H9 (cell line): ENCODE results near the gene ADAMTSL5. TPM values are rescaled to one million over a fixed set of nuclear protein-coding genes. Genes with fewer than 3 reads are reported as not detected.

Source experiments
- DNase-seq: peaks from one replicate; pipeline ENCODE4 v3.0.0-alpha.2; 2017
- H2AFZ ChIP-seq: one replicate; pipeline ENCODE4 v1.6.1; 2013; ENCODE audit warnings: mild to moderate bottlenecking, low read length, control low read depth, moderate library complexity
- H2AK5ac ChIP-seq: 2 replicates; pipeline ENCODE4 v1.6.1; 2013; ENCODE audit warnings: low read length, control low read depth, mixed read lengths; ENCODE audit not compliant: insufficient read length
- H2BK120ac ChIP-seq: one replicate; pipeline ENCODE4 v1.6.1; 2013; ENCODE audit warnings: low read depth, mild to moderate bottlenecking, low read length, control low read depth, inconsistent platforms; ENCODE audit not compliant: poor library complexity, severe bottlenecking
- H2BK12ac ChIP-seq: 2 replicates; pipeline ENCODE4 v1.6.1; 2013; ENCODE audit warnings: low read length, control low read depth, mixed read lengths, low read depth; ENCODE audit not compliant: insufficient read length
- H2BK15ac ChIP-seq: 2 replicates; pipeline ENCODE4 v1.6.1; 2013; ENCODE audit warnings: low read depth, low read length, control low read depth
- H2BK20ac ChIP-seq: one replicate; pipeline ENCODE4 v1.6.1; 2013; ENCODE audit warnings: low read depth, mild to moderate bottlenecking, low read length, control low read depth, inconsistent platforms; ENCODE audit not compliant: poor library complexity, severe bottlenecking
- H2BK5ac ChIP-seq: 2 replicates; pipeline ENCODE4 v1.6.1; 2013; ENCODE audit warnings: low read length, control low read depth, mixed read lengths; ENCODE audit not compliant: insufficient read length
- H3K14ac ChIP-seq: 2 replicates; pipeline ENCODE4 v1.6.1; 2013; ENCODE audit warnings: low read length, control low read depth; ENCODE audit not compliant: insufficient read depth
- H3K18ac ChIP-seq: 2 replicates; pipeline ENCODE4 v1.6.1; 2013; ENCODE audit warnings: low read depth, mild to moderate bottlenecking, mixed read lengths, low read length, control low read depth; ENCODE audit not compliant: insufficient read length
- H3K23ac ChIP-seq: 2 replicates; pipeline ENCODE4 v1.6.1; 2013; ENCODE audit warnings: low read length, control low read depth, mixed read lengths, low read depth; ENCODE audit not compliant: insufficient read length
- H3K23me2 ChIP-seq: 2 replicates; pipeline ENCODE4 v1.6.1; 2013; ENCODE audit warnings: low read depth, mild to moderate bottlenecking, mixed read lengths, low read length, control low read depth; ENCODE audit not compliant: insufficient read length, poor library complexity, severe bottlenecking
- H3K27ac ChIP-seq: 2 replicates; pipeline ENCODE4 v1.5.1; 2013; ENCODE audit warnings: low read length, control low read depth, mixed read lengths, low read depth; ENCODE audit not compliant: insufficient read length
- H3K27me3 ChIP-seq: 2 replicates; pipeline ENCODE4 v1.6.1; 2013; ENCODE audit warnings: low read length, control low read depth, inconsistent platforms; ENCODE audit not compliant: insufficient read depth
- H3K4ac ChIP-seq: 2 replicates; pipeline ENCODE4 v1.6.1; 2013; ENCODE audit warnings: low read depth, mild to moderate bottlenecking, control low read depth, inconsistent platforms, low read length, moderate library complexity
- H3K4me1 ChIP-seq: 2 replicates; pipeline ENCODE4 v1.6.1; 2013; ENCODE audit warnings: low read length, control low read depth, inconsistent platforms; ENCODE audit not compliant: insufficient read depth
- H3K4me2 ChIP-seq: 2 replicates; pipeline ENCODE4 v1.6.1; 2013; ENCODE audit warnings: low read length, control low read depth, mixed read lengths; ENCODE audit not compliant: insufficient read length, insufficient read depth
- H3K56ac ChIP-seq: 2 replicates; pipeline ENCODE4 v1.6.1; 2013; ENCODE audit warnings: low read depth, mild to moderate bottlenecking, mixed read lengths, low read length, control low read depth; ENCODE audit not compliant: insufficient read length
- H3K79me1 ChIP-seq: 2 replicates; pipeline ENCODE4 v1.6.1; 2013; ENCODE audit warnings: low read depth, mild to moderate bottlenecking, moderate library complexity, low read length, control low read depth, inconsistent platforms; ENCODE audit not compliant: insufficient read depth, poor library complexity, severe bottlenecking
- H3K79me2 ChIP-seq: 2 replicates; pipeline ENCODE4 v1.6.1; 2013; ENCODE audit warnings: low read length, control low read depth, inconsistent platforms; ENCODE audit not compliant: insufficient read depth
- H3K9ac ChIP-seq: 2 replicates; pipeline ENCODE4 v1.6.1; 2013; ENCODE audit warnings: low read length, control low read depth, mixed read lengths; ENCODE audit not compliant: insufficient read length; ENCODE audit errors: extremely low read depth
- H3K9me3 ChIP-seq: one replicate; pipeline ENCODE4 v1.6.1; 2013; ENCODE audit warnings: low read depth, low read length, inconsistent platforms; ENCODE audit not compliant: control insufficient read depth
- H3T11ph ChIP-seq: one replicate; pipeline ENCODE4 v1.6.1; 2013; ENCODE audit warnings: mild to moderate bottlenecking, low read length, control low read depth, inconsistent platforms
- H4K20me1 ChIP-seq: one replicate; pipeline ENCODE4 v1.6.1; 2013; ENCODE audit not compliant: control insufficient read depth, insufficient read length, insufficient read depth
- H4K5ac ChIP-seq: 2 replicates; pipeline ENCODE4 v1.6.1; 2013; ENCODE audit warnings: low read depth, mild to moderate bottlenecking, mixed read lengths, low read length, control low read depth; ENCODE audit not compliant: insufficient read length
- H4K8ac ChIP-seq: replicated peaks from 2 replicates; pipeline ENCODE4 v1.6.1; 2013; ENCODE audit warnings: low read length, control low read depth, mixed read lengths, low read depth; ENCODE audit not compliant: insufficient read length
- H4K91ac ChIP-seq: 2 replicates; pipeline ENCODE4 v1.6.1; 2013; ENCODE audit warnings: low read depth, mild to moderate bottlenecking, moderate library complexity, mixed read lengths, low read length, control low read depth; ENCODE audit not compliant: insufficient read length
- H3K27ac Mint-ChIP-seq, 3 experiments: 2 replicates in 2 of 3; 3 replicates in 1 of 3; pipeline ENCODE4 v1.8.0; 2020 to 2021; ENCODE audit warnings: mixed read lengths in 3 of 3, mild to moderate bottlenecking in 1 of 3, moderate library complexity in 1 of 3
- H3K27me3 Mint-ChIP-seq: 2 replicates; pipeline ENCODE4 v1.8.0; 2021; ENCODE audit warnings: low read depth, mild to moderate bottlenecking, moderate library complexity, mixed read lengths
- H3K36me3 Mint-ChIP-seq, 3 experiments: 2 replicates in 2 of 3; 3 replicates in 1 of 3; pipeline ENCODE4 v1.8.0; 2020 to 2021; ENCODE audit warnings: low read depth in 3 of 3, mixed read lengths in 3 of 3; ENCODE audit not compliant: insufficient read depth in 1 of 3
- H3K4me1 Mint-ChIP-seq, 2 experiments: 2 replicates each; pipeline ENCODE4 v1.8.0; 2020; ENCODE audit warnings: mixed read lengths in 2 of 2
- H3K4me3 Mint-ChIP-seq, 2 experiments: 2 replicates in 1 of 2; 3 replicates in 1 of 2; pipeline ENCODE4 v1.8.0; 2020 to 2021; ENCODE audit warnings: mild to moderate bottlenecking in 2 of 2, mixed read lengths in 2 of 2, moderate library complexity in 1 of 2
- H3K9me3 Mint-ChIP-seq, 2 experiments: 2 replicates in 1 of 2; 3 replicates in 1 of 2; pipeline ENCODE4 v1.8.0; 2020; ENCODE audit warnings: mild to moderate bottlenecking in 2 of 2, mixed read lengths in 2 of 2, moderate library complexity in 1 of 2
- WGBS: extraction: QIAGEN DNeasy Blood & Tissue Kit; methylation state at CpG from one replicate; pipeline ENCODE4 v1.1.7; 2013; ENCODE audit warnings: missing lambda C conversion rate, low lambda C conversion rate, mixed read lengths; ENCODE audit not compliant: insufficient read length; ENCODE audit errors: extremely low coverage; 5-methylcytosine and 5-hydroxymethylcytosine counted together
- total RNA-seq: library from RNA; stranded (reverse); gene quantifications from 2 replicates; pipeline ENCODE4 v1.2.1, GENCODE V29; 2021
- TF ChIP-seq, protein P1 (sequence below): fragments of 200-600 bp; sonication (generic); conservative IDR thresholded peaks from 3 replicates; pipeline ENCODE4 v1.8.0; 2021; ENCODE audit warnings: antibody characterized with exemption, mild to moderate bottlenecking

The ADAMTSL5 gene
- total RNA-seq, 1 experiment from 2014 or later = 1.5 TPM

DNA sequence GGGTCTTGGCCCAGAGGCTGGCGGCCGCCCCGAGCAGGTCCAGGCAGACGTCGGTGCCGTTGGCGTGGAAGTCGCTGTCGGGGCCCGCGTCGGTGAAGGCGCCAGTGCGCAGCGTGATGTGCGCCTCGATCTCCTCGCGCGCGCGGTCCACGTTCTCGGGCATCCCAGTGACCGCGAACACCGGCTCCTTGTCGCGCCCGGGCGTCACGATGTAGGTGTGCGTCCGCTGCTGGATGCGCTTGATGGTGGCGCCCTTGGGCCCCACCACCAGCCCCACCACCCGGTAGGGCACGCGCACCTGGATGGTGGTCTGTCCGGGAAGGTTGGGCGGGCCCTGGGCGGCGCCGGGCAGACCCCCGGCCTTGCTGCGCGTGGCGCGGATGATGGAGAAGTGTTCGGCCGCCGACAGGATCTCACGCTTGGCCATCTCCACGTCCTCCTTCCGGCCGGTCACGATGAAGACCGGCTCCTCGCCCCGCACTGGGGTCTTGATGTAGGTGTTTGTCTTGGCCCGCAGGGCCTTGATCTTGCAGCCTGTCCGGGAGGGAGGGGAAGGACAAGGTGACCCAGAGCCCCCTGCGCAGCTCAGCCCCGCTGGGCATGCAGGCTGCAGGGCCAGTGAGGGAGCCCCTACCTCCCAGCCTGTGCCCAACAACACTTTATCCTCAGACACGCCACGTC lies 43.7 kb upstream of the ADAMTSL5 start:
- Mint-ChIP-seq H3K9me3 (no peaks in the 10 kb centered on the region), H3K27me3 (no peaks in the 10 kb centered on the region; the same call in 1 of the 2 replicates), H3K4me1 (0 out of 4 replicates have a peak, but pooled peaks cover 0 to 2% of the 10 kb centered on the region in 2 experiments), H3K36me3 (peaks cover 0 to 30% (median 23%) of the 10 kb centered on the region in 3 experiments; a peak in 5 of 7 replicates), H3K27ac (no peak overlapping the region), H3K4me3 (no peak overlapping the region; a peak in 1 of 5 replicates)
- no peak overlapping the region for H3K56ac ChIP-seq
- no peak overlapping the region for H4K91ac ChIP-seq
- H3K4ac ChIP-seq = no peak overlapping the region
- H2BK120ac ChIP-seq = no peak overlapping the region
- no peak overlapping the region for H3T11ph ChIP-seq
- no peaks in the 10 kb centered on the region for H3K4me1 ChIP-seq
- H2AFZ ChIP-seq = no peak overlapping the region
- no peaks in the 10 kb centered on the region for H3K23me2 ChIP-seq
- H3K14ac ChIP-seq = no peak overlapping the region; the same call in 1 of the 2 replicates
- no peak for DNase-seq
- H3K23ac ChIP-seq = no peak overlapping the region
- no peak overlapping the region for H3K18ac ChIP-seq
- no peak overlapping the region for H2BK12ac ChIP-seq
- no peaks in the 10 kb centered on the region for H3K27me3 ChIP-seq
- H3K9me3 ChIP-seq = no peaks in the 10 kb centered on the region
- peaks cover 11% of the 10 kb centered on the region; the same call in 1 of the 2 replicates for H3K79me2 ChIP-seq
- TF ChIP-seq, protein P1, sequence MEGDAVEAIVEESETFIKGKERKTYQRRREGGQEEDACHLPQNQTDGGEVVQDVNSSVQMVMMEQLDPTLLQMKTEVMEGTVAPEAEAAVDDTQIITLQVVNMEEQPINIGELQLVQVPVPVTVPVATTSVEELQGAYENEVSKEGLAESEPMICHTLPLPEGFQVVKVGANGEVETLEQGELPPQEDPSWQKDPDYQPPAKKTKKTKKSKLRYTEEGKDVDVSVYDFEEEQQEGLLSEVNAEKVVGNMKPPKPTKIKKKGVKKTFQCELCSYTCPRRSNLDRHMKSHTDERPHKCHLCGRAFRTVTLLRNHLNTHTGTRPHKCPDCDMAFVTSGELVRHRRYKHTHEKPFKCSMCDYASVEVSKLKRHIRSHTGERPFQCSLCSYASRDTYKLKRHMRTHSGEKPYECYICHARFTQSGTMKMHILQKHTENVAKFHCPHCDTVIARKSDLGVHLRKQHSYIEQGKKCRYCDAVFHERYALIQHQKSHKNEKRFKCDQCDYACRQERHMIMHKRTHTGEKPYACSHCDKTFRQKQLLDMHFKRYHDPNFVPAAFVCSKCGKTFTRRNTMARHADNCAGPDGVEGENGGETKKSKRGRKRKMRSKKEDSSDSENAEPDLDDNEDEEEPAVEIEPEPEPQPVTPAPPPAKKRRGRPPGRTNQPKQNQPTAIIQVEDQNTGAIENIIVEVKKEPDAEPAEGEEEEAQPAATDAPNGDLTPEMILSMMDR = no peak
- H3K79me1 ChIP-seq = peaks cover 6% of the 10 kb centered on the region
- H2BK5ac ChIP-seq = no peak overlapping the region
- no peak overlapping the region for H3K4me2 ChIP-seq
- H4K8ac ChIP-seq = no peak overlapping the region
- no peaks in the 10 kb centered on the region for H4K20me1 ChIP-seq
- H2BK15ac ChIP-seq = no peak overlapping the region
- H3K27ac ChIP-seq = no peak overlapping the region
- no peak overlapping the region for H2AK5ac ChIP-seq
- H2BK20ac ChIP-seq = no peak overlapping the region
- H3K9ac ChIP-seq = no peak overlapping the region
- no CpG with 5 or more reads among the region's 66 CpGs for WGBS
- no peak overlapping the region for H4K5ac ChIP-seq
